Occipital lobe (tissue), 2 donors: ENCODE measurements around the gene LINC01488. TPM values are rescaled to one million over a fixed set of nuclear protein-coding genes. Genes with fewer than 3 reads are reported as not detected.

ENCODE experiments used
- DNase-seq: peaks from one replicate; lab custom pipeline; 2025; lab: John Stamatoyannopoulos, UW
- total RNA-seq: library from RNA; depleted of rRNA; stranded (reverse); fragments of >200 nt; gene quantifications from one replicate; pipeline ENCODE4 v1.2.3, GENCODE V29; 2014

LINC01488 gene
- total RNA-seq, 1 donor from 2014 or later, result not detected

GRCh38 chr11:69463995-69464960 lies 17.2 kb upstream of the LINC01488 start:
- DNase-seq, result no peak

- DNase-seq, result no peak
These were observed 16.0 kb upstream of the LINC01488 start for GRCh38 chr11:69465236-69466000.

- DNase-seq, result no peak
These were observed 15.4 kb upstream of the LINC01488 start for GRCh38 chr11:69466039-69466438.

GRCh38 chr11:69467196-69467595 lies 14.3 kb upstream of the LINC01488 start:
- DNase-seq, result no peak

- no peak for DNase-seq
These were observed 13.8 kb upstream of the LINC01488 start for GRCh38 chr11:69467646-69468045.

- DNase-seq, result no peak
These were observed 13.2 kb upstream of the LINC01488 start for GRCh38 chr11:69468221-69468620.

GRCh38 chr11:69468911-69469885 lies 12.3 kb upstream of the LINC01488 start:
- no peak for DNase-seq

GRCh38 chr11:69470301-69470700 lies 11.2 kb upstream of the LINC01488 start:
- no peak for DNase-seq

GRCh38 chr11:69470793-69471728 lies 10.4 kb upstream of the LINC01488 start:
- DNase-seq, result no peak

- no peak for DNase-seq
These were observed 9.5 kb upstream of the LINC01488 start for GRCh38 chr11:69471729-69472540.

- no peak for DNase-seq
These were observed 8.8 kb upstream of the LINC01488 start for GRCh38 chr11:69472541-69473275.

GRCh38 chr11:69473276-69473845 lies 8.1 kb upstream of the LINC01488 start:
- no peak for DNase-seq

- DNase-seq, result no peak
These were observed 6.7 kb upstream of the LINC01488 start for GRCh38 chr11:69474736-69475135.

GRCh38 chr11:69475141-69475865 lies 6.2 kb upstream of the LINC01488 start:
- DNase-seq, result no peak

GRCh38 chr11:69475866-69476471 lies 5.5 kb upstream of the LINC01488 start:
- no peak for DNase-seq

- DNase-seq, result no peak
These were observed 4.9 kb upstream of the LINC01488 start for GRCh38 chr11:69476509-69476961.

- no peak for DNase-seq
These were observed 4.4 kb upstream of the LINC01488 start for GRCh38 chr11:69477086-69477485.
